Measurements from ENCODE around the gene KDM1B.

DNA sequence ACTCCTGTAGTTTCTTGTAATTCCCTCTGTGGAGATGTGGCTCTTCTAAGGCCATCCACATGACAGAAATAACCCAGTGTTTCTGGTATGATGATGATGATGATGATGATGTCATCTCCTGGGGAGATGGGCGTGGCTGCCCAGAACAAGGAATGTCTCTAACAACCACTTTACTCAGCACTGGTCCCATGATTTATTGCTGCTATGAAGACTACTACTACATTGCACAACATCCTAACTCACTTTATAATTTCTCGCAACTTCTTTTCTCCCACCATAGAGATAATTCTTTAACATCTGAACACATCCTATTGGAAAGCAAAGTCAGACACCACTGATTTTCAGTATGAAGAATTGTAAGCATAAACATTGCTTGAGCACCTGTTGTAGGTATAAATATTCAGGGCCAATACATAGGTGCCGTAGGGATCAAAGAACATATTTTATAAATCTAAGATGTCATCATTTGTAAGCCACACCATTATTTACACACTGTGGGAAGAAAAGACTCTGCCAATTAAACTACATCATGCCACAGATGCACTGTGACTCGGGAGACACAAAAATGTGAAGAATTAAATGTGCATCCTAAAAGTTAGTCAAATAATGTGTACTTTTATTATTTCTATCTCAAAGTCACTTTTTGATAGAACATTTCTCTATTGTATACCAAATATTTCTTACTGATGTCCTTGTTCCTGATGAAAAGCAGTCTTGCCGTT, 6.8 kb upstream of the KDM1B start:
- TF ChIP-seq POLR2A (IDR thresholded peaks at IDR 0.05) (no peak), POLR2AphosphoS5 (IDR thresholded peaks at IDR 0.05) (no peak), EP300 (IDR thresholded peaks at IDR 0.05) (no peak)
- TF ChIP-seq, protein P1, sequence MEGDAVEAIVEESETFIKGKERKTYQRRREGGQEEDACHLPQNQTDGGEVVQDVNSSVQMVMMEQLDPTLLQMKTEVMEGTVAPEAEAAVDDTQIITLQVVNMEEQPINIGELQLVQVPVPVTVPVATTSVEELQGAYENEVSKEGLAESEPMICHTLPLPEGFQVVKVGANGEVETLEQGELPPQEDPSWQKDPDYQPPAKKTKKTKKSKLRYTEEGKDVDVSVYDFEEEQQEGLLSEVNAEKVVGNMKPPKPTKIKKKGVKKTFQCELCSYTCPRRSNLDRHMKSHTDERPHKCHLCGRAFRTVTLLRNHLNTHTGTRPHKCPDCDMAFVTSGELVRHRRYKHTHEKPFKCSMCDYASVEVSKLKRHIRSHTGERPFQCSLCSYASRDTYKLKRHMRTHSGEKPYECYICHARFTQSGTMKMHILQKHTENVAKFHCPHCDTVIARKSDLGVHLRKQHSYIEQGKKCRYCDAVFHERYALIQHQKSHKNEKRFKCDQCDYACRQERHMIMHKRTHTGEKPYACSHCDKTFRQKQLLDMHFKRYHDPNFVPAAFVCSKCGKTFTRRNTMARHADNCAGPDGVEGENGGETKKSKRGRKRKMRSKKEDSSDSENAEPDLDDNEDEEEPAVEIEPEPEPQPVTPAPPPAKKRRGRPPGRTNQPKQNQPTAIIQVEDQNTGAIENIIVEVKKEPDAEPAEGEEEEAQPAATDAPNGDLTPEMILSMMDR (IDR thresholded peaks at IDR 0.05) = no peak
